ENCODE data around the gene ADO. TPM values are rescaled to one million over a fixed set of nuclear protein-coding genes. Genes with fewer than 3 reads are reported as not detected.

The ADO gene
- total and polyA plus RNA-seq, 2 experiments from 2014 or later, result 12.6 to 48.3 TPM

DNA sequence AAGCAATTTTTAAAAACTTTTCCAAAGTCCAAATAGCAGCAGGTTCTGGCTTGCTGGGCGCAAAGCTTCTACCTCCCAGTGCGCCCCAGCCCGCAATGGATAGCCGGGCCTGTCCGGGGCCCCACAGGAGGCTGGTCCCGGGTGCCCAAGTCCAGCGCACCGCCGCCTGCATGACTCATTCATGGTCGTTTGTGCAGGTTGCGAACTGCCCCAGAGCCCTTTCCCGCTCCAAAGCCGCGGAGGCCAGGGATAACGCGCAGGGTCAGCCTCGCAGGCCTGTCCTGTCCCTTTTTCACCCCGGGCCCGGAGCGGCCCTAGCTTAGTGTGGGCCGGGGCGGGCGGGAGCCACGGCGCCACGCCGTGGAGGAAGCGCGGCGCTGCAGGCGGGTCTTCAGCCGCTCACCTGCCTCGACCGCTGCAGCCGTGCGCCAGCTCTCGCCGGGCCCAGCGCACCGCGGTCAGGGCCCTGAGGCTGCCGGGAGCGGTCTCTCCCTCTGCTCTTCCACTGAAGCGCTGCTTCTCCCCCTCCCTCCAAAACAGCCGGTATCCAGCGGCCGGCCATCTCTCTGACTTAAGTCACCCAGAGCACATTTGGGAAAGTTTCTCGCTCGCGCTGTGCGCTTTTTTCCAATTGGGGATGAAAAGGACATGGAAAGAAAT is 13.4 kb downstream of the ADO start:
- H3K79me2 ChIP-seq (replicated peaks; ENCODE audit: insufficient read depth), result no peaks in the 10 kb centered on the region
- H3K4me3 ChIP-seq, result peak overlapping the region; percentile 66
- Mint-ChIP-seq H3K4me1 (peaks cover 22% of the 10 kb centered on the region), H3K27me3 (ENCODE audit: insufficient read depth, low read depth, poor library complexity) (peaks cover 70% of the 10 kb centered on the region), H3K4me3 (peak overlapping the region; percentile 82), H3K36me3 (ENCODE audit: low read depth) (no peaks in the 10 kb centered on the region; the same call in 2 of the 3 replicates), H3K27ac (no peak overlapping the region), H3K9me3 (peaks cover 3% of the 10 kb centered on the region)
- peaks cover 7% of the 10 kb centered on the region; the same call in 1 of the 2 replicates for H3K4me1 ChIP-seq (ENCODE audit: insufficient read depth)
- DNase-seq (ENCODE audit: low spot score), result peak; percentile 89
- peak; percentile 65 for ATAC-seq
- peak overlapping the region; percentile 88 for H3K4me2 ChIP-seq
- peaks cover 76% of the 10 kb centered on the region for H3K27me3 ChIP-seq (ENCODE audit: insufficient read depth)
- H3K36me3 ChIP-seq (ENCODE audit: insufficient read depth), result no peaks in the 10 kb centered on the region
- H2AFZ ChIP-seq, result peak overlapping the region; percentile 95
- peaks cover 10% of the 10 kb centered on the region for H3F3A ChIP-seq (replicated peaks; ENCODE audit: low read depth)
- H4K20me1 ChIP-seq (replicated peaks; ENCODE audit: insufficient read depth), result no peaks in the 10 kb centered on the region
- TF ChIP-seq CREB1 (CRISPR knock-in tag; IDR thresholded peaks at IDR 0.05; ENCODE audit: low read depth) (no peak), CTCF (conservative IDR thresholded peaks at IDR 0.05; ENCODE audit: low read depth in 2 of 2) (peak; percentile 42 to 82), JUNB (IDR thresholded peaks at IDR 0.05; ENCODE audit: unreplicated experiment) (no peak), EZH2phosphoT487 (IDR thresholded peaks at IDR 0.05; ENCODE audit: unreplicated experiment) (no peak), NANOG (IDR thresholded peaks at IDR 0.05; ENCODE audit: borderline replicate concordance) (no peak), EZH2 (IDR thresholded peaks at IDR 0.05; ENCODE audit: low read depth, unreplicated experiment) (peak; percentile 73)
- no peaks in the 10 kb centered on the region for H3K9me2 ChIP-seq (ENCODE audit: insufficient read depth)
- H3K27ac ChIP-seq (ENCODE audit: low read depth), result no peak overlapping the region

DNA sequence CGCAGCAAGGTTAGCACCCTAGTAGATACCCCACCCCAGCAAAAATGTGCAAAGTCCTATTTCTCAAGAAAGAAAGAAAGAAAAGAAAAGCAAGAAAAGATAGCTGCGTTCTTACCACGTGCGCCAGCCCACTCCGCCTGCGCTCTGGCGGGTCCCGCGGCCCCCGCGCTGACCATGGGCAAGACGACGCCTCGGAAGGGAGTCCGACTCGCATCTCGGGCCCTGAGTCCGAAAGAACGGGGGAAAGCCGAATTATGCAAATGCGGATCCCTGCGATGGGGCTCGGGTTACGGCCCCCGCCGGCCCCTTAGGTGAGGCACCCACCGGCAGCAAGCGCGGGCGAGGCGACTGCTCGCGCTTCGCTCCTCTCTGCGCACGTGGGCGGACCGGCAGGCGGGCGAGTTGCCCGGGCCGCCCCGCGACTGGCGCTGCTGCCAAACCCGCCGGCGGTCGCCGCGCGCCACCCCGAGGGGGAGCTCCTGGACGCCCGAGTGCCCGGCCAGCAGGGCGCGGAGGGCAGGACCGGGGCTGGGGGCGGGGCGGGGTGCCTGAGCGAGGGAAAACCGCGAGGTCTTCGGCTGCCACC is 14.0 kb downstream of the ADO start:
- Histone ChIP-seq H3K4me3 (peak overlapping the region; percentile 66), H3F3A (replicated peaks; ENCODE audit: low read depth) (peaks cover 10% of the 10 kb centered on the region), H3K36me3 (ENCODE audit: insufficient read depth) (no peaks in the 10 kb centered on the region), H4K20me1 (replicated peaks; ENCODE audit: insufficient read depth) (no peaks in the 10 kb centered on the region), H3K4me1 (ENCODE audit: insufficient read depth) (peaks cover 7% of the 10 kb centered on the region; the same call in 1 of the 2 replicates), H3K9me2 (ENCODE audit: insufficient read depth) (no peaks in the 10 kb centered on the region), H3K79me2 (replicated peaks; ENCODE audit: insufficient read depth) (no peaks in the 10 kb centered on the region), H3K27ac (ENCODE audit: low read depth) (no peak overlapping the region), H3K4me2 (peak overlapping the region; percentile 88), H3K27me3 (ENCODE audit: insufficient read depth) (peaks cover 70% of the 10 kb centered on the region), H2AFZ (peak overlapping the region; percentile 95)
- ATAC-seq, result peak; percentile 9
- TF ChIP-seq CTCF (conservative IDR thresholded peaks at IDR 0.05; ENCODE audit: low read depth in 2 of 2) (peak in 1 of 2 experiments; percentile 38; a peak in 1 of 4 replicates), JUNB (IDR thresholded peaks at IDR 0.05; ENCODE audit: unreplicated experiment) (no peak), EZH2 (IDR thresholded peaks at IDR 0.05; ENCODE audit: low read depth, unreplicated experiment) (peak; percentile 35)
- Mint-ChIP-seq H3K36me3 (ENCODE audit: low read depth) (no peaks in the 10 kb centered on the region; the same call in 2 of the 3 replicates), H3K4me3 (peak overlapping the region; percentile 65), H3K4me1 (peaks cover 22% of the 10 kb centered on the region), H3K27ac (no peak overlapping the region), H3K27me3 (ENCODE audit: insufficient read depth, low read depth, poor library complexity) (peaks cover 64% of the 10 kb centered on the region), H3K9me3 (peaks cover 3% of the 10 kb centered on the region)
- peak; percentile 73 for DNase-seq (ENCODE audit: low spot score)

Measured in GM23338 (cell line).